Right kidney (tissue), 1 donor: ENCODE results near the gene PRMT9.

Experiments used
- DNase-seq: peaks from one replicate; pipeline ENCODE4 v3.0.0-alpha.2; 2016

Gene PRMT9

DNA sequence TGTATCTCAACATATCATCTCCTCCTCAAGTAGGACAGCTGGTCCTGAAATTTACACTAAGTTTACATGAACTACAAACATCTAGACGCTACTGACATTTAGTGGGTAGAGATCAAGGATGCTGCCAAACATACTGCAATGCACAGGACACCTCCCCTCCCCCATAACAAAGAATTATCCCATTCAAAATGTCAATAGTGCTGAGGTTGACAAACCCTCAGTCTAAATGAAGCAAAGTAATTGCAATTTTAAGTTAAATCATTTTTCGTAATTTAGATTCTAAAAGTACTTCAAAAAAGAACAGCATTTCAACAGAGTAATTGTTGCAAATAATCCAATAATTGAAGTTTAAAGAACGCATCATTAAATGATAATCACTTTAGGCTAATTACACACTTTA is 1.2 kb downstream of the PRMT9 start:
- DNase-seq, result no peak

DNA sequence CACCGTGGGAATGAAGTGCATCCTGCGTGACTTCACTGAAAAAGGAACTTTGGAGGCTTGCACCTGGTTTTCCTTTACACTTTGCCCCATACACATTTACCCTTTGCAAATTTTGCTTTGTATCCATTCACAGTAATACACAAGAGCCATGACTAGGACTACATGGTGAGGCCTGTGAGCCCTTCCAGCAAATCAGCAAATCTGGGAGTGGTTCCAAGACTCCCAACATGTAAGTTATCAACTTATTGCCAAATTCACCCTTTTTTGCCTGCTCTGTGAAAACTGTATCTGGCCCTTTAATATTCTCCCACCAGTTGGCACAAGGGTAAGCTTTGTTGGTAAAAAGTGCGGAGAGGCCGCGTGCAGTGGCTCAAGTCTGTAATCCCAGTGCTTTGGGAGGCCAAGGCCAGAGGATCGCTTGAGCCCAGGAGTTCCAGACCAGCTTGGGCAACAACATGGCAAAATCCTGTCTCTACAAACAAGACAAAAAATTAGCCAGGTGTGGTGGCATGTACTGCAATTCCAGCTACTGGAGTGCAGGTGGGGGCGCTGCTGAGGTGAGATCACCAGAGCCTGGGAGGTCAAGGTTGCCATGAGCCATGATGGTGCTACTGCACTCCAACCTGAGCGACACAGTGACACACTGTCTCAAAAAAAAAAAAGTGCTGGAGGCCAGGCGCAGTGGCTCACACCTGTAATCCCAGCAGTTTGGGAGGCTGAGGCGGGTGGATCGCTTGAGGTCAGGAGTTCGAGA is 5.0 kb downstream of the PRMT9 start:
- DNase-seq, result no peak

DNA sequence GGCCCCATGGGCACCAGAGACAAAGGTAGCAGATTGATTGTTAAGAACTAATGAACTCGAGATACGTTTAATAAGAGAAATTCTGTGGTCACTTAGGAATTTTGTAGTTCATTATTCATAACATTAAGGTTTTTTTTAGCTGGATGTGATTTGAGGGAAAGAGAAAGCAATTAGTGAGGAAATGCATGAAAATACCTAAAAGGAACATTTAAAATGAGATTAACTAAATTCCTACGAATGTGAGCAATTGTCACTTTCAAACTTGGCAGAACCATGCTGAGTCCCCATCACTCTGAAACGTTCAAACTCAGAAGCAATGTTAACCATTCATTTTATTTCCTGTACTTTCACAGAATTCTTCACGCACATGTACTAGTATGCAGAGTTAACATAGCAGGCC is 5.9 kb downstream of the PRMT9 start:
- no peak for DNase-seq

DNA sequence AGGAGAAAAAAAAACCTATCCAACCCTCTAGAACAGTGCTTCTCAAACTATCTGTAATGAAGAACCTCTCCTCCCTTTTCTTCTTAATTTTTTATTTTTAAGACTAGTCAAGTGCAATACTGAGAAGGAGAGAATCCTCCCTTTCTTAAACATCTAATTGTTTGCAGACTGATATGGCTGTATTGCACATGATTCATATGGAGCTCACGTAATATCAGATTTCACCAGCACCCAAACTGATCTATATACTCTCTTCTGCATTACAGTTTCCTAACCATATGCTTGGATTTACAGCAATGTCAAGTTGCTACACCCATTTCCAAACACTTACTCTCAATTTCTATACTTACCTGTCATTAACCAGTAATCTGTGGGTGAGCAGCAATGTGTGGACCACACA is 9.5 kb downstream of the PRMT9 start:
- no peak for DNase-seq

DNA sequence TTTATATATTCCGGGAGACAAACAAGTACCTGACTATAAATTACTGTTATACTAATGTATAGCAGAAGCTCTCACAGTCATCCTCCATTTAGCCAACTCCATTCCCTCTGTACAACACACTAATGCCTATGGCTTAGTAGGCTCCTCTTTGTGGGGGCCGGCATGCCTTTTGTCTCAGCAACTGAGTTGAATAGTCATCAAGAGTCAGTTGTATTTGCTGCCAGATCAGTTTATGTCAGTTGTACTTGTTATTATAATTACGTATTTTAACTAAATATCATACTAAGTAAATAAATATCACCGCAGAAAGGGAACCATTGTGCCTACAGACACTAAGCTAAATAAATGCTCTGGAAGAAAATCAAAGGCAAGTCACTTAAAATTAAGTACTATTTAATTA is 9.9 kb downstream of the PRMT9 start:
- no peak for DNase-seq

DNA sequence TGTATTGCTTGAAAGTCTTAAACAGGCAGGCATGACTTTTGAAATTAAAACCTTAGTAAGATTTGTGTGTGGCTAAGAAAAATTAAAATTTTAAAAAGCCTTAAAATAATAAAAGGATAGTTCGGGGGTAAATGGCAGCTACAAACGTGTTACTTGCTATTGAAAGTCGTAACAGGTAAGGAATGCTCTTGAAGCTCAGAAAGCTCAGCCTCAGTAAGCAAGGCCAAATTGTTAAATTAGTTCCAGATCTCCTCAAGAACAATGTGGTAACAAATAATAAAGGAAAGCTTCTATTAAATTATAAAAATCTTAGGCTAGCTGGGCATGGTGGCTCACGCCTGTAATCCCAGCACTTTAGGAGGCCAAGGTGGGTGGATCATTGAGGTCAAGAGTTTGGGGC is 25.5 kb downstream of the PRMT9 start:
- DNase-seq, result no peak

DNA sequence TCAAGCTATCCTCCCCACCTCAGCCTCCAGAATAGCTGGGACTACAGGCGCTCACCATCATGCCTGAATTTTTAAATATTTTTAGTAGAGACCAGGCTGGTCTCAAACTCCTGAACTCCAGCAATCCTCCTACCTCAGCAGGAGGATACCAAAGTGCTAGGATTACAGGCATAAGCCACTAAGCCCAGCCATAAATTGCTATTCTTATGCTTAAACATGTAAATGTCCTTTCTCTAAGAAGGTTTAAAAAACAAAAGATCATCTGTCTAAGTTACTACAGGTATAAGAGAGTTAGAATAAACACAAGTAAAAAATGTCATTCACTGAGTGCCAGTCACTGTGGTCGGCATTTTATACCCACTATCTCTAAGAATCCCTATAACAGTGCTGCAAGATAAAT is 28.3 kb downstream of the PRMT9 start:
- DNase-seq, result no peak

DNA sequence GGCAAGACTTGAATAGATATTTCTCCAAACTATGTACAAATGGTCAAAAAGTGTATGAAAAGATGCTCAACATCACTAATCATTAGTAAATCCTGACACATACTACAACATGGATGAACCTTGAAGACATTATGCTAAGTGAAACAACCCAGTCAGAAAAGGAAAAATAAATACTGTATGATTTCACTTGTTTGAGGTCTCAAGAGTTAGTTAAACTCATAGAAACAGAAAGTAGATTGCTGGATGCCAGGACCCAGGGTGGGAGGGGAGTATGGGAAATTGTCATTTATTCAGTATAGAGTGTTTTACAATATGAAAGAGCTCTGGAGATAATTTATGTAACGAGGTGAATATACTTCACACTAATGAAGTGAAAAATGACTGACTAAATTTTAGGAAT is 32.4 kb downstream of the PRMT9 start:
- no peak for DNase-seq

DNA sequence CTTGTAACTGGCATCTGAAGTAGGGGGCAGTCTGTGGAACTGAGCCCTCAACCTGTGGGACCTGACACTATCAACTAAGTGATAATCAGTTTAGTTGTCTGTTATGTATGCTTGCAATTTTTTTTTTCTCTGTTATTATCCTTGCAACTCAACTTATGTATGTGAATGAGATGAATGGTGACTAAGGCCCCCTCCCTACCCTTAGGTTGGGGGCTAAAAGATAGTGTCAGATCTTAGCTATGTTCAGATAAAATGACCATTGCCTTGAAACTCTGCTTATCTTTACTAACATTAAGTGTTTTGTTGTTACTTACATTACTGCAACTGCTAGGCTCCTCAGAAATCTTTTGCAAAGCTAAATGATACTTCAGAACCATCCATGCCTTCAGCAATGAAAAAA is 35.3 kb downstream of the PRMT9 start:
- no peak for DNase-seq

DNA sequence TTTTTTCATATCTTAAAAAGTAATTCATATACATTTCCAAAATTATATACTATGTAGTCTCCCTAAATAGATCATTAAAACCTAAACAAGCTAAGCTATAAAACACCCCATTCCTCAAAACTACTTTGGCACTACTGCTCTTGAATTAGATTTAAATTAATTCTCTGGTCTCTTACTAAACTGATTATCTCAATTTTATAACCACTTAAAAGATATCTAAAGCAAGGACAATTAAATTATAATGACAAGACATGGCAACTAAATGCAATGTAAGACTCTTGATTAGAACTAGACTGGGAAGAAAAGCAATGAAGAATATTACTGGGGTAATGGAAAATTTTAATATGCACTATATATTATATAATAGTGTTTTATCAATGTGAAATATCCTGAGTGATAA is 38.9 kb downstream of the PRMT9 start:
- DNase-seq, result no peak

DNA sequence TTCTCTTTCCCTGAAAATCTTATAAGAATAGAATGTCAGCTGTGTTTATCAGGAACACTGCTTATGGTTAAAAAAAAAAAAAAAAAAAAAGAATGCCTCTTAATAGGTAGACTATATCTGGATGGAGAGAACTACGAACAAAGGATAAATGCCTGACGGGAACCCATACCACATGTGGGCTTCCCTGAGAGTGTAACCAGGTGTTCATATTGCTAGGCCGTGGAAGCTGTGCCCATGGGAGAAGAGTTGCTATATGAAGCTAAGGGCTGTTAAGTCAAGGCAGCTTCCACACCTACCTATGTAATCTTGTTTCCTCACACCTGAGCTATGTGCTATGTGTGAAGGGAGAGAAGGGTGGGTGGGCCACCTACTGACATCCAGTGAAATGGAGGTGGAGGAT is 39.5 kb downstream of the PRMT9 start:
- no peak for DNase-seq

DNA sequence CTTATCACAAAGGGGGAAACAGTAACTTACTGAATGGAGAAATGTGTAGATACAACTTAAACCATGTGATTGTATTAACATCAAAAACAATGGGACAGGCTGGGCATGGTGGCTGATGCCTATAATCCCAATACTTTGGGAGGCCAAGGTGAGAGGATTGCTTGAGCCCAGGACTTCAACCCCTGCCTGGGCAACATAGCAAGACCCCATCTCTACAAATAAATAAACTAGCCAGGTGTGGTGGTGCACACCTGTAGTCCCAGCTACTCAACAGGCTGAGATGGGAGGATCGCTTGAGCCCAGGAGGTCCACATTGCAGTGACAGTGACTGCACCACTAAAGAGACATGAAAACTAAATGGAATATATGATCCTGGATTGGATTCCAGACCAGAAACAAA is 40.3 kb downstream of the PRMT9 start:
- no peak for DNase-seq

DNA sequence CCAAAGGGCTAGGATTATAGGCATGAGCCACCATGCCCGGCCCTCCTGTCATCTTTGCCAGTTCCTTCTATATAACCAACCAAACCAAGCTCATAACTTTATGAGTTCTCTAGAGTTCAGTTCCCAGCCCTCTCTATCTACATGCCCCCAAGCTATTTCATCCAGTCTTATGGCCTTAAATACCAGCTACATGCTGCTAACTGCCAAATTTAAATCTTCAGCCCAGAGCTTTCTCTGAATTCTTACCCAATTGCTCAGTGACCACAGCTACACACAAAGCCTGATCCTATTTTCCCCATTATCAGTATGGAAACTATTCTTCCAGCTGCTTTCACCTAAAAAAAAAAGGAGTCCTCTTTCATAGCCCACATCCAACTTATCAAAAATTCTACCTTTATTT is 43.6 kb downstream of the PRMT9 start:
- DNase-seq, result no peak

DNA sequence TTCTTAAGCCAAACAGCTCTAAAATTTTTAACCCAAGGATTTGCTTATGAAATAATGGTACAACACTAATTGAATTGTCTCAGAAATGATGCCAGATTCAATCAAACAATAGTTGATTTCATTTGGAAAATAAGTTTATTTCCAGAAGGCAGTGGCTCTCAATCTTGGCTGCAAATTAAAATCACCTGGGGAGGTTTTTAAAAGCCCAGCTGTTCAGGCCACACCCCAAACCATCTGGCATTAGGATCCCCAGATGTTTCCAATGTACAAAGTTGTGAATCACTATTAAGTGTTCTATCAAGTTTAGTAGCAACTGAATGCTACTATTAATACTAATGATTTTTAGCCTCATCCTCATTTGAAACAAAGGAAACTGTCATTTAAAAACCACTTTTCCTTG is 44.6 kb downstream of the PRMT9 start:
- no peak for DNase-seq

DNA sequence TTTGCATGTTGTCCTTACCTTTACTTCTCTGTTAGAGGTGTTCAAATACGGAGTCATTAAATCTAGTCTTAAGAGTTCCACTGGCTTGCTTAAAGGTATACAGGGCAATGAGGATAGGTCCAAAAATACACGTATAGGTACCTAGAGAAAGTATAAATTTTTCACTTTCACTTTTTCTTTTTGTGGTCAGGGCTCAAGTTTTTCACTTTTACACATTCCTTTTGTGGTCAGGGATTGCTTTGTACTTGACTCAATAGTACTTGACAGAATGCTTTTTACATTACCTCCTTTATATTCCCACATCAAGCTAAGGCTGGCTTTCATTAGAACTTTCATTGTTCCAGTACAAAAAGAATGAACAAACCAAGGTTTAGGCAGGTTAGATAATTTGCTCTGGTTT is 45.0 kb downstream of the PRMT9 start:
- DNase-seq, result no peak

DNA sequence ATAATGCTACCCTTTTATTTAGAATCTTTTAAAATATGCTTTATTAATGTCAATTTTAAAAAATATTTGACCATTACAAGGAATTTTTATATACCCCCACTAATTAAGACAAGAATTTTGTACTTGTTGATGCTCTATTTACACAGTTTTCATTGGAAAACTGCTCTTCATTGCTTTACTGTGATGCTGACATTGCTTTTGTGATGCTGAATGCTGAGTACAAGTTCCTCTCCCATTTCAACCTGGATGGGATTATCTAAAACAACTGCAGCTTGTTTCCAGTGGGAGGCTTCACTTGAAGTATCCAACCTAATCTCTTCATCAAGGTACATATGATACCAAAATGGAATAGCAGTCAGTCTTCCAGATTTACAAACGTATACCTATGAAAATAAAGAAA is 45.6 kb downstream of the PRMT9 start:
- no peak for DNase-seq

DNA sequence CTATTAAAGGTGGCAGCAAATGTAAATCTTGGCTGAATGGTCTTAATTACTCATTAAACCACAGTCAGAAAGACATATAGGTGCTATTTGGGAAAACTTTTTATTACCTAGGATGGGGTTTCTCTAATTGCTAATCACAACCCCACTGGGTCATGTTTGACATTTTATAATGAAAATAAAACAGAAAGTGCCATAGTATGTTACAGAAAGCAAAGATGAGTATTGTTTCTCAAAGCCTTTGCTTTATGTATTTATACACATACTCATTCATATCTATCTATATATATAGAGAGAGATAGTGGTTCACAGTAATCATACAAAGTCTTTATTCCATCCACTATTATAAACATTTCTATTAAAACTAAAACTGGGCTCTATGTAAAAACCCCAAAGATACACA is 48.6 kb downstream of the PRMT9 start:
- DNase-seq, result no peak

DNA sequence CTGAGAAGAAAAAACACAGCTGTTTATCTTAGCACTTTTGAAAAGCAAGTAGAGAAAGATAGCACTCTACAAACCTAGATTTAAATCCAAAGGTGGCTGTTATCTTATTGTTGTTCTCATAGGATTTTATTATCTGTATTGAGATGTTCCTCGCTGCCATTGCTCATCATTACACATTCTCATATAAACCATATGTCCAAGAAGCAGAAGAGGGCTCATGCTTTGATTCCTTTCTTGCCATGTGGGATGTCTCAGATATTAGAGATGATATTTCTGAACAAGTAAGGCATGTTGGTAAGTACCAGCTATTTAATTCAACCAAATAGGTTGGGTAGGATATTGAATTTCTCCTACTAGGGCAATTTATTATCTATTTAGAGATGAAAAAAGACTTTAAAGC is 50.3 kb downstream of the PRMT9 start:
- DNase-seq, result no peak

DNA sequence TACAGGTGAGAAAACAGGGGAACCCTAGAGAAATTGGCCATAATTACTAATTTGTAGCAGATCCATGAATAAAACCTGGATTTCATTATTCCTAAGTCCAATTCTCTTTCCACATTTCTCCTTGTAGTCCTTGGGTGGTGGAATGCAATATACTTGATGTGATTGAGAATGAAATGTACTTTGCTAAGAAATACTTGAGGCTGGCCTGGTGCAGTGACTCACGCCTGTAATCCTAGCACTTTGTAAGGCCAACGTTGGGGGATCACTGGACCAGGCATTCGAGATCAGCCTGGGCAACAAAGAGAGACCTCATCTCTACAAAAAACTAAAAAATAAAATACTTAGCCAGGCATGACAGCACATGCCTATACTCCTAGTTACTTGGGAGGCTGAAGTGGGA is 50.9 kb downstream of the PRMT9 start:
- no peak for DNase-seq

DNA sequence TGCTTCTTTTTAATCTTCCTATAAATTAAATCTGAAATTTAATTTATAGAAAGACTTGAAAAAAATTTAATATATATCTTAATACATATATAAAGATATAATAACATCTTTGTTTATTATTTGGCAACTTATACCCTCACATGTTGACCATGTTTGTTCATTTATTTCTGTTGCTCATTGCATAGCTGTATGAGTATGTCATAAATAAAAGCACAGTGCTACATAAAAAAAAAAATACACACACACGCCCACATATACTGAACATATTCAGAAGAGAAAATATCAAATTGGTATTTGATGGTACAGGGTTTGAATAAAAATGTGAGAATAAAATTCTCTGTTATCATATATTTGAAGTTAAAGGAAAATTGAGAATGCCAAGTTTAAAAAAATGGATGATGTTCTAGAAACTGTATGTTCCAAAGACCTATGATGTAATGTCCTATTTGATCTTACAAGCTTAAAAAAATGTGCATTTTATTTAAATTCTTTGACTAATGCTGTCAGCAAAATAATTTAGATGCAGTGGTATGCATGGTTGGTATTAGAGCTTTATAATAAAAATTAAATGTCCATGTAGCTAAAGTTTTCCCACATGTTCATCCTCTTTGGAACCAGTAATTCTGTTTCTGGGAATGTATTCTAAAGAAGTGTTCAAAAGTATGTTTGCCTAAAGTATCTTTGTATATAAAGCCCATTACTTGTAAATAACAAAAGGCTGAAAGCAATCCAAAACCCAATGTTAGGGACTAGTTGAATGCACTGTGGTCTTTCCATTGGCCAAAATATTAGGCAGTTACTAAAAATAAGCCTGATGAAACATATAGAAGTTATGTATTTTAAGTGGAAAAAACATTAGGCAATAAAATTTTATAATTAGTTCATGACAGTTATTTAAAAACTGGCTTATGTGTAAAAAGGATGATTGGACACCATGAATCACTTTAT is 53.9 kb downstream of the PRMT9 start:
- no peak for DNase-seq

DNA sequence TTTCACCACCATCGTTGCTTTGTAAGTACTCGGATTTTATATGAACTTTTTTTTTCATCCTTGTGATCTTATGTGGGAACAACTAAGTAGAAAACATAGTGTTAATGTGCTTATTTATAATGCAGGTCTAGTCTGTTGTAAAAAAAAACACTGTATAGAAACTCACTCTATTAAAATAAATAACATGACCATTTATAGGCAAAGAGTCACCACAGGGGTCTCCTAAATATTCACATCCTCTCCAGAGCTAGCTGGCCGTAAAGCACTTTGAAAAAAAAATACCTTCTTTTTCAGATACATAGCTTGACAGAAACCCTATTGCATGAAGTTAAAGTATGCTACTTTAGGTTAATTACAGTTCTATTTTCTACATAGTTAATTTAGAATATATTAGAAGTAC is 55.5 kb downstream of the PRMT9 start:
- no peak for DNase-seq

DNA sequence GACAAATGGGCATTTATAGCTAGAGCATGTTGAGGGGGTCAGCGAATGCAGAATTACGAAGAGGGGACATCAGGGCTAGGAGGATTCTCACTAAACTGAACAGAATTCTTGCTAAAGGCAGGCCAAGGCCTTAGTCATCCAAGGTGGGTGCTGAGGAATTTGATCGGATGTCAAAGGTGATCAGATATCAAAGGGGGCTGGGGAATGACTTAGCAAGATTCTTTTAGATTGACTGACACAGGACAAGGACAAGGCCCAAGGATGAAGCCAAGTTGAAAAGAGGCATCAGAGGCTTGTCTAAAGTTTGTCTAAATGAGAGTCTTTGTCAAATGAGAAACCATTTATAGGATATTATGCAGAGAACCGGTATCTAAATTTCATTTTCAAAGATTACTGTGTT is 57.1 kb downstream of the PRMT9 start:
- no peak for DNase-seq

DNA sequence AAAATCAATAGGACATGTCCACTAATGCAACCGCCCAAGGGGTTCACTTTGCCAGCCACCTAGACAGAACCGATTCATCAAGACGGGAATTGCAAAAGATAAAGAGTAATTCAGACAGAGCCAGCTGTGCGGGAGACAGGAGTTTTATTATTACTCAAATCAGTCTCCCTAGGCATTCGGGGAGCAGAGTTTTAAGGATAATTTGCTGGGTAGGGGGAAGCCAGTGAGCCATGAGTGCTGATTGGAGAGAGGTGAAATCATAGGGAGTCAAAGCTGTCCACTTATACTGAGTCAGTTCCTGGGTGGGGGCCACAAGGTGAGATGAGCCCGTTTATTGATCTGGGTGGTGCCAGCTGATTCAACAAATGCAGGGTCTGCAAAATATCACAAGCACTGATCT is 58.2 kb downstream of the PRMT9 start:
- no peak for DNase-seq

DNA sequence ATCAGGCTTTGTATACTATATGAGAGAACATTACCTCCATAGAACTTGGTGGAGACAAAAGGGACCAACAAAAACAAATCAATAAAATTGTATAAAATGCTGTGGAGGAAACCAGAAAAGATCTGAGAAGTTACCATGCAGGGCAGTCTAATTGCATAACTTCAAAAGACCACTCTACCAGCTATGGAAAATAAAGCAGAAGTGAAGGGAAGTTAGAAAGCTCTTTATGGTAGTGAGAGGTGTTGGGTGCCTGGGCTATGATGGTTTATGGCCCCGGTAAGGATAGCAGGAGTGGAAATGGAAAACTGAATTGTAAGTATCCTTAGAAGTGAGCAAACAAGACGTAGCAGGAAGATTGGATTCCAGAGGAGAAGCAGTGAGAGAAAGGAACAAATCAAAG is 63.6 kb downstream of the PRMT9 start:
- no peak for DNase-seq
